BLaER1 (cell line): ENCODE data around the gene FIS1.

Experiments used
- H3K27ac ChIP-seq: shearing (Covaris generic); formaldehyde crosslinking; 2 replicates; pipeline ENCODE4 v1.8.1; 2022
- H3K27me3 ChIP-seq: shearing (Covaris generic); formaldehyde crosslinking; 2 replicates; pipeline ENCODE4 v1.8.1; 2022
- H3K36me3 ChIP-seq: shearing (Covaris generic); formaldehyde crosslinking; 2 replicates; pipeline ENCODE4 v1.8.1; 2022
- H3K4me1 ChIP-seq: shearing (Covaris generic); formaldehyde crosslinking; 2 replicates; pipeline ENCODE4 v1.8.1; 2022
- H3K4me2 ChIP-seq: shearing (Covaris generic); formaldehyde crosslinking; 2 replicates; pipeline ENCODE4 v1.8.1; 2022
- H3K4me3 ChIP-seq: shearing (Covaris generic); formaldehyde crosslinking; 2 replicates; pipeline ENCODE4 v1.8.1; 2022
- H3K9ac ChIP-seq: shearing (Covaris generic); formaldehyde crosslinking; 2 replicates; pipeline ENCODE4 v1.8.1; 2022
- H3K9me3 ChIP-seq: shearing (Covaris generic); formaldehyde crosslinking; 2 replicates; pipeline ENCODE4 v1.8.1; 2022
- H4K20me1 ChIP-seq: shearing (Covaris generic); formaldehyde crosslinking; 2 replicates; pipeline ENCODE4 v1.8.1; 2022
- Cebpa-rat ChIP-seq: shearing (Covaris generic); IDR thresholded peaks from 2 replicates; pipeline ENCODE4 v1.8.1; 2022

Gene FIS1

DNA sequence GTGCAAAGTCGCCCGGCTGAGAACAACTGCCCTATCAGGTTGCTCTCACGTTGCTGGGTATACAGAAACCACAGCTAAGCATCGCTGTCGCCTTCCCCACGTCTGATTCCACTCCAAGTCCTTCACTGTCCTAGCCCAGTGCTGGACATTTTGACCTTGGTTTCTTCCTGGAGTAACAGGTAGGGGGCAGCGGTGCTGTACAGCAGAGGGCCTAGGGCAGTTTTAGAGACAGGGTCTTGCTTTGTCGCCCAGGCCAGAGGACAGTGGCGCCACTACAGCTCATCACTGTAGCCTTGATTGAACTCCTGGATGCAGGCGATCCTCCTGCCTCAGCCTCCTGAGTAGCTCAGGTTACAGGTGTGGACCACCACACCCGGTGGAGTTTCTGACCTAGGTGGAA is 9.8 kb downstream of the FIS1 start:
- H3K9ac ChIP-seq: no peak overlapping the region
- H3K36me3 ChIP-seq: peaks cover 47% of the 10 kb centered on the region
- no peak overlapping the region for H3K27ac ChIP-seq
- no peaks in the 10 kb centered on the region for H3K9me3 ChIP-seq
- peaks cover 58% of the 10 kb centered on the region for H3K4me1 ChIP-seq
- H3K27me3 ChIP-seq: no peaks in the 10 kb centered on the region
- no peak overlapping the region for H3K4me3 ChIP-seq
- H3K4me2 ChIP-seq: peak overlapping the region; percentile 99
- peaks cover 21% of the 10 kb centered on the region; the same call in 1 of the 2 replicates for H4K20me1 ChIP-seq
- no peak for TF ChIP-seq Cebpa-rat

DNA sequence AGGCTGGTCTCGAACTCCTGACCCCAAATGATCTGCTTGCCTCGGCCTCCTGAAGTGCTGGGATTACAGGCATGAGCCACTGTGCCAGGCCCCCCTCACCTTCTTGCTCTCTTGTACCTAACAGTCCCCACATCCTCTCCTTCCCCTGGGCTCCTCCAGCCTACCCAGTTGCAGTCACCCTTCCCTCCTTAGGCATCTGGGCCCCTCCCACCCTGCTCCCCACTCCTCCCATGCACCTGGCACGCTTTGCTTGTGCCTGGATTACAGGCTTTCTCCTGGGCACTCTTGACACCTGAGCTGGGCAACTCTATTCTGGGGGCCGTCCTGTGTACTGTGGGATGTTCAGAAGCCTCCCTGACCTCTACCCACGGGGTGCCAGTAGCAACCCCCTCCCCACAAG is 10.2 kb downstream of the FIS1 start:
- Histone ChIP-seq H3K9ac (no peak overlapping the region), H3K4me1 (peaks cover 54% of the 10 kb centered on the region)
- no peak for TF ChIP-seq Cebpa-rat

DNA sequence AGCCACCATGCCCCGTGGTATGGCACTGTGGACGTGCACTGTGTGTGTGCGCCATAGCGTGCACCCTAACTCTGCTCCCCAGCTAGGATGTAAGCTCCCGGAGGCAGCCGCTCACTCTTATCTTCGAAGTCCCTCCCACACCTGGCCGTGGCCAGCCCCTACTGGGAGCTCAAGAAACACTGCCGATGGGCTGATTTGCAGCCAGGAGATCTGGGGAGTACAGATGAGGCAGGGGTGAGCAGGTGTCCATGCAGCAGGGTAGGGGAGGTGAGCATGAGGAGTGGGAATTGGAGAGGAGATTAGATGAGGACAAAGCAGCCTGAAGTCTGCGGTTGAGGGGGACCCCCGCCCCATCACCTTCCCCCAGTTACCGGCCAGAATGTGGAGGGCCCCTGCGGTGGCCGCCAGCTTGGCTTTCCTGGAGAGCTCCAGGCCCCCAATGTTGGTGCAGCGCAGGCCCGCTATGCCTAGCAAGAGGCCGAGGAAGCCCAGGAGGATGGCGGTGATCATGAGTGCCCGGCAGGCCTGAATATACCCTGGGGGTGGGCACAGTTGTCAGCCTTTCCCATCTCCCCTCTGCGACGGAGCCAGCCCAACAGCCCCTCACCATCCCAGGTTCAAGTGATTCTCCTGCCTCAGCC is 10.9 kb downstream of the FIS1 start:
- Histone ChIP-seq H3K4me3 (no peak overlapping the region), H3K4me1 (peaks cover 48% of the 10 kb centered on the region)

More for the DNA sequence above, 10.2 kb downstream of the FIS1 start:
- Histone ChIP-seq H3K27me3 (no peaks in the 10 kb centered on the region), H3K4me3 (no peak overlapping the region), H4K20me1 (peaks cover 21% of the 10 kb centered on the region; the same call in 1 of the 2 replicates), H3K9me3 (no peaks in the 10 kb centered on the region), H3K27ac (no peak overlapping the region), H3K4me2 (no peak overlapping the region), H3K36me3 (peaks cover 47% of the 10 kb centered on the region)

GRCh38 chr7:101232141-101232850 is 12.6 kb downstream of the FIS1 start:
- peaks cover 34% of the 10 kb centered on the region for H3K4me1 ChIP-seq
- TF ChIP-seq Cebpa-rat: no peak
- peaks cover 69% of the 10 kb centered on the region for H3K36me3 ChIP-seq
- H3K27me3 ChIP-seq: no peaks in the 10 kb centered on the region
- no peak overlapping the region for H3K9ac ChIP-seq
- no peak overlapping the region for H3K27ac ChIP-seq
- H3K9me3 ChIP-seq: no peaks in the 10 kb centered on the region
- no peak overlapping the region for H3K4me3 ChIP-seq
- H3K4me2 ChIP-seq: no peak overlapping the region
- H4K20me1 ChIP-seq: peaks cover 21% of the 10 kb centered on the region; the same call in 1 of the 2 replicates

More for the DNA sequence above, 10.9 kb downstream of the FIS1 start:
- TF ChIP-seq Cebpa-rat: no peak
- H3K9ac ChIP-seq: no peak overlapping the region
- no peak overlapping the region for H3K4me2 ChIP-seq
- H3K36me3 ChIP-seq: peaks cover 52% of the 10 kb centered on the region
- no peaks in the 10 kb centered on the region for H3K27me3 ChIP-seq
- no peak overlapping the region for H3K27ac ChIP-seq
- peaks cover 21% of the 10 kb centered on the region; the same call in 1 of the 2 replicates for H4K20me1 ChIP-seq
- H3K9me3 ChIP-seq: no peaks in the 10 kb centered on the region

GRCh38 chr7:101231644-101232043 is 13.2 kb downstream of the FIS1 start:
- H3K9ac ChIP-seq: no peak overlapping the region
- no peak overlapping the region for H3K4me2 ChIP-seq
- TF ChIP-seq Cebpa-rat: no peak
- no peak overlapping the region for H3K27ac ChIP-seq
- H4K20me1 ChIP-seq: peaks cover 21% of the 10 kb centered on the region; the same call in 1 of the 2 replicates
- no peak overlapping the region for H3K4me3 ChIP-seq
- H3K4me1 ChIP-seq: peaks cover 34% of the 10 kb centered on the region
- H3K27me3 ChIP-seq: no peaks in the 10 kb centered on the region
- peaks cover 73% of the 10 kb centered on the region for H3K36me3 ChIP-seq
- H3K9me3 ChIP-seq: no peaks in the 10 kb centered on the region

DNA sequence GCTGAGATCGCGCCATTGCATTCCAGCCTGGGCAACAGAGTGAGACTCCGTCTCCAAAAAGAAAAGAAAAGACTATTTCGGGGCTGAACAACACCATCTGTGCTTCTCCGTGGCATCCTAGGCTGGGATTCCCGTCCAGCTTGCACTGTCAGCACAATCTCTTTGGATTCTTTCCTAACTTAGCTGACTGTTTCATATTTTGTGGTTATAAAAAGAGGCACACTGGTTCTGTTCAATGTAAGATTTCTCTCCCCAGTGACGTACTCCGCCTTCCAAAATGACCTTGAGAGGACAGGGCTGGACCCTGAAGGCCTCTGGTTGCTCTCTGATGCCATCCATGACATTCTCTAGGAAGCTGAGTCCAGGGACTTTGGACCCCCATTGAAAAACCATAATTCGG is 18.2 kb downstream of the FIS1 start:
- Histone ChIP-seq H3K36me3 (peaks cover 92% of the 10 kb centered on the region), H3K9me3 (no peaks in the 10 kb centered on the region), H3K4me2 (peak overlapping the region; percentile 45), H3K27ac (no peak overlapping the region), H3K9ac (no peak overlapping the region), H3K27me3 (no peaks in the 10 kb centered on the region), H3K4me1 (peaks cover 30% of the 10 kb centered on the region), H4K20me1 (peaks cover 32% of the 10 kb centered on the region), H3K4me3 (no peak overlapping the region)
- TF ChIP-seq Cebpa-rat: no peak

GRCh38 chr7:101225650-101226049 is 19.2 kb downstream of the FIS1 start:
- Histone ChIP-seq H3K9ac (no peak overlapping the region), H3K36me3 (peaks cover 95% of the 10 kb centered on the region), H3K27me3 (no peaks in the 10 kb centered on the region), H3K4me1 (peaks cover 29% of the 10 kb centered on the region), H3K4me2 (peak overlapping the region; percentile 46; the same call in 1 of the 2 replicates), H4K20me1 (peaks cover 36% of the 10 kb centered on the region), H3K9me3 (no peaks in the 10 kb centered on the region), H3K27ac (no peak overlapping the region), H3K4me3 (no peak overlapping the region)
- TF ChIP-seq Cebpa-rat: no peak

- TF ChIP-seq Cebpa-rat: no peak
- no peaks in the 10 kb centered on the region for H3K27me3 ChIP-seq
- no peaks in the 10 kb centered on the region for H3K9me3 ChIP-seq
- H3K4me1 ChIP-seq: peaks cover 46% of the 10 kb centered on the region
- peaks cover 76% of the 10 kb centered on the region for H3K36me3 ChIP-seq
- no peak overlapping the region for H3K4me2 ChIP-seq
- peaks cover 52% of the 10 kb centered on the region for H4K20me1 ChIP-seq
- no peak overlapping the region for H3K9ac ChIP-seq
- H3K27ac ChIP-seq: no peak overlapping the region
- H3K4me3 ChIP-seq: no peak overlapping the region
Measured at GRCh38 chr7:101223528-101223927, 21.4 kb downstream of the FIS1 start.

GRCh38 chr7:101222275-101222830 is 22.5 kb downstream of the FIS1 start:
- no peak overlapping the region for H3K4me2 ChIP-seq

DNA sequence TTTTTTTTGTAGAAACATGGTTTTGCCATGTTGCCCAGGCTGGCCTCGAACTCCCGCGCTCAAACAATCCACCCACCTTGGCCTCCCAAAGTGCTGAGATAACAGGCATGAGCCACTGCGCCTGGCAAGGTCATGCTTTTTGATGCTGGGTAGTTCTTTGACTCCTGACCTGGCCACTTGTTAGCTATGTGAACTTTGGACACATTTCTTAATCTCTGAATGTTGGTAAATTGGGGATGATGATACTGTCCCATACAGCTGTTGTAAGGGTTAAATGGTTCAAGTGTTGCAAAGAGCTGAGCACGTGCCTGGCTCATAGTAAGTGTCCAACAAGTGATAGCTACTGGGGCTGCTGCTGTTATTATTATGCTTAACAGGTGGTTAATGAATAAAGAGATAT is 24.6 kb downstream of the FIS1 start:
- peaks cover 54% of the 10 kb centered on the region for H4K20me1 ChIP-seq
- H3K4me1 ChIP-seq: peaks cover 49% of the 10 kb centered on the region
- no peak for TF ChIP-seq Cebpa-rat
- H3K27me3 ChIP-seq: no peaks in the 10 kb centered on the region
- H3K9me3 ChIP-seq: no peaks in the 10 kb centered on the region
- peak overlapping the region; percentile 24; the same call in 1 of the 2 replicates for H3K4me2 ChIP-seq
- peaks cover 56% of the 10 kb centered on the region for H3K36me3 ChIP-seq
- no peak overlapping the region for H3K27ac ChIP-seq
- H3K9ac ChIP-seq: no peak overlapping the region
- no peak overlapping the region for H3K4me3 ChIP-seq

More at GRCh38 chr7:101222275-101222830, 22.5 kb downstream of the FIS1 start:
- H4K20me1 ChIP-seq: peaks cover 54% of the 10 kb centered on the region
- H3K36me3 ChIP-seq: peaks cover 65% of the 10 kb centered on the region
- H3K27me3 ChIP-seq: no peaks in the 10 kb centered on the region
- H3K9ac ChIP-seq: no peak overlapping the region
- peaks cover 47% of the 10 kb centered on the region for H3K4me1 ChIP-seq
- TF ChIP-seq Cebpa-rat: no peak
- no peak overlapping the region for H3K4me3 ChIP-seq
- no peak overlapping the region for H3K27ac ChIP-seq
- no peaks in the 10 kb centered on the region for H3K9me3 ChIP-seq
